HG02870 (cell line): ENCODE data around the gene ZNF79.

Experiments
- ATAC-seq: cut with Tn5 transposase; IDR thresholded peaks from one replicate; pipeline ENCODE4 v1.9.1; 2021; ENCODE audit warnings: mild to moderate bottlenecking, moderate library complexity; ENCODE audit not compliant: unreplicated experiment

The ZNF79 gene

DNA sequence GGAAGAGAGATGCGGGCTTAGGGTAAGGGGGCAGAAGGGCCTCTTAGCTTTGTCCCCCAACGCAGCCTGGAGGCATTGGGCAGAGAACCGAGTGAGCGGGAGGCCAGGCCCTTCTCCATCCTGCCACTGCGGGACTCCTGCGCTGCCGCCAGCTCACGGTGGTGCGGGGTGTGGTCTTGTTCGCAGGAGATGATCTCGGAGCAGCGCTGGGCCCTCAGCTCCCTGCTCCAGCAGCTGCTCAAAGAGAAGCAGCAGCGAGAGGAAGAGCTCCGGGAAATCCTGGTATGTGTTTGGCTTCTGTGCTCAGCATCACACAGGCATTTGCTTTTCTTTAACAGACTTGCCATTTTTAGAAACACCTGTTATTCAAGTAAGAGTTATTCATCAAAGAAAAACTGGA lies 68.4 kb downstream of the ZNF79 start:
- no peak for ATAC-seq

DNA sequence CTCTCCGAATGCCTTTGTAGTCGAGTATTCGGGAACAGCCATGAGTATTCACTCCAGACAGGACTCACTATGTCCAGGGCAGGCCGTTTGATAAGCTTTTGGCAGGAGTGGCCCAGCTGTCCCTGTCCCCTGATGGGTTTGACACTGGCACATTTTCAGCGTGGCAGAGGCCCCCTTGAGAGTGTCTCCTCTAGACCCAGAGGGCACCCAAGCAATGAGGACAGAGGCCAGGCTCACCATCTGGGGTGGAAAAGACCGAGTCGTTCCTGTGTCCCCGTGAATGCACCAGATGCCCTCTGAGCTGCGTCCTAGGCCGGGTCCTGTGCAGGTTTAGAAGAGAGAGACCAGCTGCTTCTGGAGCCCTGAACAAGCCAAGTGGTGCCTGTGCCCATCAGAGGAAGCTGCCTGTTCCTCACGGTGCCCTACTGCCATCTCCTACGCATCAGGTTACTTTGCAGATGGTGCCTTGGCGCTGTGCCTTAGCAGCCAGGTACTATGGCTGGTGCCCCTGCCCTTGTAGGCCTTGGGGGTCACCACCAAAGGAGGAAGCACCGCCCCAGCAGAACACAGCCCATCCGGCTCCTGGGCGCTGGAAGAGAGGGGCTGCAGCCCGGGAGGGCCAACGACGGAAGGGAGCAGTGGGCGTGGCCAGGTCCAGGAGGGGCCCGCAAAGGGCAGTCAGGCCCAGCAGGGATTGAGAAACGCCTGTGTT lies 69.6 kb downstream of the ZNF79 start:
- ATAC-seq = no peak

DNA sequence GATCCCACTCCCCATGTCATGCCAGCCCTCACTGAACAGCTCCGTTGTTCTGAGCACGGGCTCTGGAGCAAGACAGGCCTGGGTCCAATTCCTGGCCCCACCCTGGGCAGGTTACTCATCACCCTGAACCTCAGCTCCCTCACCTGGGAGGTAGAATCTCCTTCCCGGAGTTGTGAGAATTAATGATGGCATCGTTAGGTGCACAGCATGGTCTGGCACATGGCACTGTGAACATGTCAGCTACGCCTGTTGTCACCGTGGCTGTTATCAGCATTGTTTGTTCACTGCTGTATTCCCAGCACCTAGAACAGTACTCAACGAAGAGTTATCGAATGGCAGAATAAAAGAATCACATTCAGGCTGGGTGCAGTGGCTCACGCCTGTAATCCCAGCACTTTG lies 70.1 kb downstream of the ZNF79 start:
- ATAC-seq = no peak
